Measurements from ENCODE around the gene ALDH16A1. TPM values are rescaled to one million over a fixed set of nuclear protein-coding genes. Genes with fewer than 3 reads are reported as not detected.

Gene ALDH16A1
- total RNA-seq, 1 experiment from 2014 or later: 51.7 TPM

DNA sequence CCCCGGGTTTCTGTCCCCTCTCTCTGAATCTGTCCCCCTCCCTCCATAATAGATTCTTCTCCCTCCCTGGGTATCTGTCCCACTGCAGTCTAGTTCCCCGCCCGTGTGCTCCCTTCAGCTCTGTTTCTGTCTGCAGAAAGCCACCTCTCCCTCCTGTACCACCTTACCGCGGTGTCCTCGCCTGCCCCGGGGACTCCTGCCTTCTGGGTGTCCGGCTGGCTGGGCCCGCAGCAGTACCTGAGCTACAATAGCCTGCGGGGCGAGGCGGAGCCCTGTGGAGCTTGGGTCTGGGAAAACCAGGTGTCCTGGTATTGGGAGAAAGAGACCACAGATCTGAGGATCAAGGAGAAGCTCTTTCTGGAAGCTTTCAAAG lies 60.7 kb downstream of the ALDH16A1 start:
- Histone ChIP-seq H3K79me2 (ENCODE audit: insufficient read depth, low read length) (no peaks in the 10 kb centered on the region; the same call in 1 of the 2 replicates), H3K4me1 (ENCODE audit: insufficient read depth, low read length) (no peaks in the 10 kb centered on the region), H3K9ac (ENCODE audit: extremely low read depth, insufficient read length, low read length) (no peak overlapping the region), H4K8ac (replicated peaks; ENCODE audit: insufficient read length, low read depth, low read length) (no peak overlapping the region), H3K9me3 (ENCODE audit: control insufficient read depth, low read depth, low read length) (no peaks in the 10 kb centered on the region), H4K5ac (ENCODE audit: insufficient read length, low read depth, low read length) (no peak overlapping the region), H2BK15ac (ENCODE audit: low read depth, low read length) (no peak overlapping the region), H3K27ac (ENCODE audit: insufficient read length, low read depth, low read length) (no peak overlapping the region), H3K56ac (ENCODE audit: insufficient read length, low read depth, low read length) (no peak overlapping the region), H4K20me1 (ENCODE audit: control insufficient read depth, insufficient read depth, insufficient read length) (no peaks in the 10 kb centered on the region), H3K18ac (ENCODE audit: insufficient read length, low read depth, low read length) (no peak overlapping the region), H3K27me3 (ENCODE audit: insufficient read depth, low read length) (no peaks in the 10 kb centered on the region), H3K14ac (ENCODE audit: insufficient read depth, low read length) (no peak overlapping the region; the same call in 1 of the 2 replicates), H2AFZ (ENCODE audit: low read length) (no peak overlapping the region), H3K23ac (ENCODE audit: insufficient read length, low read depth, low read length) (no peak overlapping the region), H3K23me2 (ENCODE audit: insufficient read length, low read depth, low read length, poor library complexity, severe bottlenecking) (peaks cover 15% of the 10 kb centered on the region), H2AK5ac (ENCODE audit: insufficient read length, low read length) (no peak overlapping the region), H2BK5ac (ENCODE audit: insufficient read length, low read length) (no peak overlapping the region), H4K91ac (ENCODE audit: insufficient read length, low read depth, low read length) (no peak overlapping the region), H2BK20ac (ENCODE audit: low read depth, low read length, poor library complexity, severe bottlenecking) (no peak overlapping the region), H3K4ac (ENCODE audit: low read depth, low read length) (no peak overlapping the region), H3T11ph (ENCODE audit: low read length) (no peak overlapping the region), H2BK120ac (ENCODE audit: low read depth, low read length, poor library complexity, severe bottlenecking) (no peak overlapping the region), H3K4me2 (ENCODE audit: insufficient read depth, insufficient read length, low read length) (peak overlapping the region; percentile 51), H2BK12ac (ENCODE audit: insufficient read length, low read depth, low read length) (no peak overlapping the region), H3K79me1 (ENCODE audit: insufficient read depth, low read depth, low read length, poor library complexity, severe bottlenecking) (no peaks in the 10 kb centered on the region)
- H3K4me3 Mint-ChIP-seq: peak overlapping the region; percentile 73 to 91
- TF ChIP-seq, protein P1, sequence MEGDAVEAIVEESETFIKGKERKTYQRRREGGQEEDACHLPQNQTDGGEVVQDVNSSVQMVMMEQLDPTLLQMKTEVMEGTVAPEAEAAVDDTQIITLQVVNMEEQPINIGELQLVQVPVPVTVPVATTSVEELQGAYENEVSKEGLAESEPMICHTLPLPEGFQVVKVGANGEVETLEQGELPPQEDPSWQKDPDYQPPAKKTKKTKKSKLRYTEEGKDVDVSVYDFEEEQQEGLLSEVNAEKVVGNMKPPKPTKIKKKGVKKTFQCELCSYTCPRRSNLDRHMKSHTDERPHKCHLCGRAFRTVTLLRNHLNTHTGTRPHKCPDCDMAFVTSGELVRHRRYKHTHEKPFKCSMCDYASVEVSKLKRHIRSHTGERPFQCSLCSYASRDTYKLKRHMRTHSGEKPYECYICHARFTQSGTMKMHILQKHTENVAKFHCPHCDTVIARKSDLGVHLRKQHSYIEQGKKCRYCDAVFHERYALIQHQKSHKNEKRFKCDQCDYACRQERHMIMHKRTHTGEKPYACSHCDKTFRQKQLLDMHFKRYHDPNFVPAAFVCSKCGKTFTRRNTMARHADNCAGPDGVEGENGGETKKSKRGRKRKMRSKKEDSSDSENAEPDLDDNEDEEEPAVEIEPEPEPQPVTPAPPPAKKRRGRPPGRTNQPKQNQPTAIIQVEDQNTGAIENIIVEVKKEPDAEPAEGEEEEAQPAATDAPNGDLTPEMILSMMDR (conservative IDR thresholded peaks at IDR 0.05): no peak
- H3K27ac Mint-ChIP-seq: peak overlapping the region; percentile 73 to 89 (median 78); a peak in 5 of 7 replicates
- DNase-seq: no peak
- no CpG with 5 or more reads among the region's 12 CpGs for whole genome bisulfite sequencing (ENCODE audit: extremely low coverage, insufficient read length, low lambda C conversion rate)
- H3K36me3 Mint-ChIP-seq (ENCODE audit: insufficient read depth in 1 of 3, low read depth in 3 of 3): peaks cover 6 to 21% (median 13%) of the 10 kb centered on the region in 3 experiments; a peak in 6 of 7 replicates
- H3K9me3 Mint-ChIP-seq: no peaks in the 10 kb centered on the region; a peak in 1 of 5 replicates
- peaks cover 18 to 26% of the 10 kb centered on the region in 2 experiments for H3K4me1 Mint-ChIP-seq
- H3K27me3 Mint-ChIP-seq (ENCODE audit: low read depth): no peaks in the 10 kb centered on the region; the same call in 1 of the 2 replicates

All from H9 (cell line).